DMS53 (cell line): ENCODE results near the gene INTS11.

Experiments used
- DNase-seq: peaks from one replicate; lab custom pipeline; 2025; lab: John Stamatoyannopoulos, UW

Gene INTS11

DNA sequence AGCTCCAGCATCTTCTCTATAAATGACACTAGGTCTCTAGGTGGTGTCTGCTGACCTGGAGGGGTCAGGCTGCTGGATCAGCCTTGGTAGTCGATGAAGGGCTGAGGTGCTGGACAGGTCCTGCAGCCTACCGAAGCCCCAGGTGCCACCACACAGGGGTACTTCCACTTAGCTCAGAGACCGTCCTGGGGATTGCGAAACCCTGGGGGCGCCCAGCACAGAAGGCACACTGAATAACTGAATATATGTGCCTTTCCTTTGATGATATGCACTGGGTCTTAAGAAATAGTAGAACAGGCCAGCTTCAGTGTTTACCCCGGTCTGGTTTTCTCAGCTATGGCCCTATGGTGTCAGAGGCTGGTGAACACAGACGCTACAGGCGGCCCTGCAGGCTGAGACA lies 61.7 kb downstream of the INTS11 start:
- DNase-seq, result no peak

- DNase-seq, result no peak
Measured at GRCh38 chr1:1262071-1262470, 62.4 kb downstream of the INTS11 start.
